Measurements from ENCODE around the gene ELF3. TPM values are rescaled to one million over a fixed set of nuclear protein-coding genes. Genes with fewer than 3 reads are reported as not detected.

Gene ELF3
- total and polyA plus RNA-seq, 2 of the 4 experiments (the other 2 are of a cell fraction) = under 0.01 to 0.38 TPM

DNA sequence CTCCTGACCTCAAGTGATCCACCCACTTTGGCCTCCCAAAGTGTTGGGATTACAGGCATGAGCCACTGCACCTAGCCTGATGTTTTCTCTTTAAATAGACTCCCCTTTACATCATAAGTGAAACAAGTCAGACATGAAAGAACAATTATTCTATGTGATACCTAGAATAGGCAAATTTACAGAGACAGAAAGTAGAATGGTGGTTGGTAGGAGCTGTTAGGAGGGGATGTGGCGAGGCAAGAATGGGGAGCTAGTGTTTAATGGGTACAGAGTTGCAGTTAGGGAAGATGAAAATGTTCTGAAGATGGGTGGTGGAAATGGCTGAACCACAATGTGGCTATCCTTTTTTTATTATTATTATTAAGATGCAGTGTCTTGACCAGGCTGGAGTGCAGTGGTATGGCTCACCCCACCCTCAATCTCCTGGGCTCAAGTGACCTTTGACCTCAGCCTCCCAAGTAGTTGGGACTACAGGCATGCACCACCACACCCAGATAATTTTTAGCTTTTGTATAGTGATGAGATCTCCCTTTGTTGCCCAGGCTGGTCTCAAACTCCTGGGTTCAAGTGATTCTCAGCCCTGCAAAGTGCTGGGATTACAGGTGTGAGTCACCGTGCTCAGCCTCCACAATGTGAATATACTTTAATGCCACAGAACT lies 28.4 kb downstream of the ELF3 start:
- peaks cover 11% of the 10 kb centered on the region for H3K9me1 ChIP-seq (ENCODE audit: insufficient read depth, low read length)
- BruUV-seq (replicated peaks) = no TSS peak
- no peak overlapping the region for H2BK120ac ChIP-seq (ENCODE audit: low read depth, low read length)
- H4K91ac ChIP-seq (ENCODE audit: insufficient read depth, low read depth, low read length) = no peak overlapping the region
- H2BK20ac ChIP-seq (ENCODE audit: low read depth, low read length) = no peak overlapping the region
- H3K23ac ChIP-seq (ENCODE audit: low read depth, low read length) = no peak overlapping the region
- ChIA-PET POLR2A (ENCODE audit: unreplicated experiment) (no interaction called here), CTCF (no interaction called here)
- TF ChIP-seq, protein P1, sequence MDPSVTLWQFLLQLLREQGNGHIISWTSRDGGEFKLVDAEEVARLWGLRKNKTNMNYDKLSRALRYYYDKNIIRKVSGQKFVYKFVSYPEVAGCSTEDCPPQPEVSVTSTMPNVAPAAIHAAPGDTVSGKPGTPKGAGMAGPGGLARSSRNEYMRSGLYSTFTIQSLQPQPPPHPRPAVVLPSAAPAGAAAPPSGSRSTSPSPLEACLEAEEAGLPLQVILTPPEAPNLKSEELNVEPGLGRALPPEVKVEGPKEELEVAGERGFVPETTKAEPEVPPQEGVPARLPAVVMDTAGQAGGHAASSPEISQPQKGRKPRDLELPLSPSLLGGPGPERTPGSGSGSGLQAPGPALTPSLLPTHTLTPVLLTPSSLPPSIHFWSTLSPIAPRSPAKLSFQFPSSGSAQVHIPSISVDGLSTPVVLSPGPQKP (IDR thresholded peaks at IDR 0.05; ENCODE audit: borderline replicate concordance, low read depth, low read length) = no peak
- TF ChIP-seq NFE2L2 (IDR thresholded peaks at IDR 0.05; ENCODE audit: low read depth, low read length) (no peak), CEBPB (IDR thresholded peaks at IDR 0.05; ENCODE audit: low read depth, low read length) (no peak), CHD1 (IDR thresholded peaks at IDR 0.05; ENCODE audit: low read depth, low read length) (no peak), RFX5 (IDR thresholded peaks at IDR 0.05; ENCODE audit: low read depth, low read length) (no peak), BHLHE40 (IDR thresholded peaks at IDR 0.05; ENCODE audit: low read depth, low read length) (no peak), CTCF (conservative IDR thresholded peaks at IDR 0.05; ENCODE audit: low read depth, low read length) (no peak), MXI1 (IDR thresholded peaks at IDR 0.05; ENCODE audit: borderline replicate concordance, low read depth, low read length) (no peak), RAD21 (IDR thresholded peaks at IDR 0.05; ENCODE audit: low read length) (no peak), SMC3 (IDR thresholded peaks at IDR 0.05; ENCODE audit: low read depth, low read length) (no peak)
- H3K36me3 ChIP-seq (ENCODE audit: control insufficient read depth, insufficient read depth, low read length) = no peaks in the 10 kb centered on the region
- no peak overlapping the region for H2BK15ac ChIP-seq (ENCODE audit: low read depth, low read length)
- H3K9ac ChIP-seq (ENCODE audit: low read depth, low read length) = no peak overlapping the region
- no peak overlapping the region for H3K14ac ChIP-seq (replicated peaks; ENCODE audit: low read depth, low read length)
- no peak overlapping the region for H4K8ac ChIP-seq (ENCODE audit: low read depth in 2 of 2, low read length in 2 of 2)
- no peaks in the 10 kb centered on the region for H3K9me3 ChIP-seq (ENCODE audit: control insufficient read depth, insufficient read depth, low read length)
- no peak overlapping the region for H3K4ac ChIP-seq (ENCODE audit: low read depth, low read length)
- DNase-seq = no peak
- intact Hi-C loops (cut with micrococcal nuclease) = no loop called here
- in situ Hi-C loops (cut with MboI; ENCODE audit: low sequenced_read_pairs) = no loop called here
- no peak overlapping the region for H3K18ac ChIP-seq (ENCODE audit: low read depth, low read length)
- H4K5ac ChIP-seq (ENCODE audit: low read depth, low read length) = no peak overlapping the region
- no peaks in the 10 kb centered on the region for H3K79me1 ChIP-seq (ENCODE audit: low read depth in 1 of 2, low read length in 2 of 2)
- H3K56ac ChIP-seq (ENCODE audit: extremely low read depth, insufficient read depth, low read length) = no peak overlapping the region
- no peak for ATAC-seq (ENCODE audit: low read depth)
- dilution Hi-C loops (cut with HindIII; ENCODE audit: low sequenced_read_pairs, unreplicated experiment) = no loop called here
- peaks cover 5% of the 10 kb centered on the region for H3K4me1 ChIP-seq (ENCODE audit: control insufficient read depth, insufficient read depth, low read length)
- H3K27me3 ChIP-seq (ENCODE audit: control insufficient read depth, insufficient read depth, low read length) = peaks cover 10% of the 10 kb centered on the region
- H3K4me3 ChIP-seq (ENCODE audit: insufficient read depth, low read depth, low read length) = no peak overlapping the region
- H2AFZ ChIP-seq (replicated peaks; ENCODE audit: low read length, poor library complexity) = no peak overlapping the region
- H2AK5ac ChIP-seq (ENCODE audit: low read depth, low read length) = no peak overlapping the region
- H3K4me2 ChIP-seq (ENCODE audit: low read depth, low read length) = no peak overlapping the region
- 100% methylated on average over 1 of the region's 2 CpGs; no CpG with 5 or more reads in 1 of the 2 experiments for whole genome bisulfite sequencing, 2 experiments (ENCODE audit: extremely low coverage in 2 of 2, insufficient read length in 1 of 2)
- H2AK9ac ChIP-seq (replicated peaks; ENCODE audit: low read depth, low read length, poor library complexity) = no peak overlapping the region
- H4K20me1 ChIP-seq (ENCODE audit: insufficient read depth, low read length) = no peaks in the 10 kb centered on the region
- no peak overlapping the region for H2BK5ac ChIP-seq (ENCODE audit: low read depth, low read length, poor library complexity, severe bottlenecking)
- H3K27ac ChIP-seq (ENCODE audit: insufficient read depth, low read length) = no peak overlapping the region
